IMR-90 (cell line): ENCODE results near the gene NGFR. TPM values are rescaled to one million over a fixed set of nuclear protein-coding genes. Genes with fewer than 3 reads are reported as not detected.

Source experiments
- ATAC-seq: fragments of 200-7000 bp; cut with Tn5 transposase; 2 replicates; pipeline ENCODE4 v1.9.1; 2020; ENCODE audit warnings: low read depth, mild to moderate bottlenecking, moderate library complexity
- BruUV-seq: library from RNA; stranded (reverse); fragments of 400-500 nt; replicated peaks from 2 replicates; lab custom pipeline; 2021; lab: Mats Ljungman, UMichigan
- CTCF ChIA-PET: fragments of 300-600 bp; formaldehyde crosslinking; extraction: SDS; loops from one replicate; lab custom pipeline; 2021; ENCODE audit warnings: antibody characterized with exemption; lab: Yijun Ruan, JAX
- POLR2A ChIA-PET: fragments of 300-600 bp; sonication (Branson Sonifier 250); formaldehyde crosslinking; loops from one replicate; lab custom pipeline; 2022; ENCODE audit warnings: antibody characterized with exemption; ENCODE audit not compliant: unreplicated experiment; lab: Charles Lee
- DNase-seq: peaks from one replicate; pipeline ENCODE4 v3.0.0; 2013
- H2AFZ ChIP-seq: replicated peaks from 2 replicates; pipeline ENCODE3; 2013; ENCODE audit warnings: low read length, mild to moderate bottlenecking; ENCODE audit not compliant: poor library complexity
- H2AK5ac ChIP-seq: 2 replicates; pipeline ENCODE4 v1.6.1; 2013; ENCODE audit warnings: low read depth, low read length, inconsistent platforms
- H2AK9ac ChIP-seq: replicated peaks from 2 replicates; pipeline ENCODE3; 2013; ENCODE audit warnings: mild to moderate bottlenecking, low read depth, low read length, moderate library complexity; ENCODE audit not compliant: poor library complexity
- H2BK120ac ChIP-seq: 2 replicates; pipeline ENCODE4 v1.6.1; 2013; ENCODE audit warnings: low read depth, low read length, inconsistent platforms
- H2BK15ac ChIP-seq: 3 replicates; pipeline ENCODE4 v1.6.1; 2013; ENCODE audit warnings: low read depth, low read length, inconsistent platforms
- H2BK20ac ChIP-seq: 2 replicates; pipeline ENCODE4 v1.6.1; 2013; ENCODE audit warnings: low read depth, mild to moderate bottlenecking, inconsistent platforms, low read length, moderate library complexity
- H2BK5ac ChIP-seq: 2 replicates; pipeline ENCODE4 v1.6.1; 2013; ENCODE audit warnings: mild to moderate bottlenecking, low read depth, low read length, inconsistent platforms; ENCODE audit not compliant: poor library complexity, severe bottlenecking
- H3K14ac ChIP-seq: replicated peaks from 2 replicates; pipeline ENCODE4 v1.6.1; 2013; ENCODE audit warnings: low read depth, low read length, inconsistent platforms
- H3K18ac ChIP-seq: 2 replicates; pipeline ENCODE4 v1.6.1; 2013; ENCODE audit warnings: low read depth, low read length, control low read depth
- H3K23ac ChIP-seq: 2 replicates; pipeline ENCODE4 v1.6.1; 2013; ENCODE audit warnings: low read depth, low read length, inconsistent platforms
- H3K27ac ChIP-seq: 2 replicates; pipeline ENCODE4 v1.5.1; 2013; ENCODE audit warnings: mild to moderate bottlenecking, control low read depth, low read length; ENCODE audit not compliant: insufficient read depth
- H3K27me3 ChIP-seq: 2 replicates; pipeline ENCODE4 v1.6.1; 2013; ENCODE audit warnings: low read length; ENCODE audit not compliant: control insufficient read depth, insufficient read depth
- H3K36me3 ChIP-seq: 2 replicates; pipeline ENCODE4 v1.6.1; 2013; ENCODE audit warnings: low read length, mixed read lengths; ENCODE audit not compliant: control insufficient read depth, insufficient read depth
- H3K4ac ChIP-seq: 2 replicates; pipeline ENCODE4 v1.6.1; 2013; ENCODE audit warnings: low read depth, low read length, inconsistent platforms
- H3K4me1 ChIP-seq: 2 replicates; pipeline ENCODE4 v1.6.1; 2013; ENCODE audit warnings: low read length, mixed read lengths; ENCODE audit not compliant: control insufficient read depth, insufficient read depth
- H3K4me2 ChIP-seq: 2 replicates; pipeline ENCODE4 v1.6.1; 2013; ENCODE audit warnings: low read depth, mild to moderate bottlenecking, control low read depth, low read length, moderate library complexity
- H3K4me3 ChIP-seq: 2 replicates; pipeline ENCODE4 v1.5.1; 2013; ENCODE audit warnings: low read depth, mild to moderate bottlenecking, control low read depth, low read length, moderate library complexity; ENCODE audit not compliant: insufficient read depth
- H3K56ac ChIP-seq: 2 replicates; pipeline ENCODE4 v1.6.1; 2013; ENCODE audit warnings: low read length, inconsistent platforms; ENCODE audit not compliant: insufficient read depth; ENCODE audit errors: extremely low read depth
- H3K79me1 ChIP-seq, 2 experiments: 2 replicates each; pipeline ENCODE4 v1.6.1; 2013; ENCODE audit warnings: low read length in 2 of 2, inconsistent platforms in 1 of 2, low read depth in 1 of 2
- H3K9ac ChIP-seq: 2 replicates; pipeline ENCODE4 v1.6.1; 2013; ENCODE audit warnings: low read depth, low read length, control low read depth
- H3K9me1 ChIP-seq: 2 replicates; pipeline ENCODE4 v1.6.1; 2013; ENCODE audit warnings: low read length, inconsistent platforms; ENCODE audit not compliant: insufficient read depth
- H3K9me3 ChIP-seq: 2 replicates; pipeline ENCODE4 v1.6.1; 2013; ENCODE audit warnings: low read length; ENCODE audit not compliant: control insufficient read depth, insufficient read depth
- H4K20me1 ChIP-seq: 2 replicates; pipeline ENCODE4 v1.6.1; 2013; ENCODE audit warnings: low read length, inconsistent platforms; ENCODE audit not compliant: insufficient read depth
- H4K5ac ChIP-seq: 2 replicates; pipeline ENCODE4 v1.6.1; 2013; ENCODE audit warnings: mild to moderate bottlenecking, low read depth, low read length, control low read depth
- H4K8ac ChIP-seq, 2 experiments: 2 replicates each; pipeline ENCODE4 v1.6.1; 2013; ENCODE audit warnings: low read depth in 2 of 2, low read length in 2 of 2, control low read depth in 1 of 2, inconsistent platforms in 1 of 2
- H4K91ac ChIP-seq: 2 replicates; pipeline ENCODE4 v1.6.1; 2013; ENCODE audit warnings: low read depth, low read length, inconsistent platforms; ENCODE audit not compliant: insufficient read depth
- CEBPB ChIP-seq: IDR thresholded peaks from 2 replicates; pipeline ENCODE4 v1.6.1; 2012; ENCODE audit warnings: low read depth, low read length, improper control_type of control experiment
- CHD1 ChIP-seq: IDR thresholded peaks from 2 replicates; pipeline ENCODE4 v1.6.1; 2012; ENCODE audit warnings: low read depth, low read length, improper control_type of control experiment
- MXI1 ChIP-seq: IDR thresholded peaks from 2 replicates; pipeline ENCODE4 v1.6.1; 2012; ENCODE audit warnings: low read depth, mild to moderate bottlenecking, low read length, moderate library complexity, borderline replicate concordance
- RAD21 ChIP-seq: IDR thresholded peaks from 2 replicates; pipeline ENCODE4 v1.6.1; 2012; ENCODE audit warnings: low read length, improper control_type of control experiment
- WGBS, 2 experiments: methylation state at CpG; one replicate each; pipeline versions ENCODE4 v1.1.5 to v1.1.7; 2013; ENCODE audit warnings: missing lambda C conversion rate in 2 of 2; ENCODE audit not compliant: insufficient read length in 1 of 2; ENCODE audit errors: extremely low coverage in 2 of 2; 5-methylcytosine and 5-hydroxymethylcytosine counted together
- dilution Hi-C: fragments of 300-500 bp; cut with HindIII; formaldehyde crosslinking; loops from one replicate; pipeline ENCODE4 v1.14.3; 2018; ENCODE audit warnings: low sequenced_read_pairs; ENCODE audit not compliant: unreplicated experiment
- in situ Hi-C: fragments of 300-500 bp; cut with MboI; formaldehyde crosslinking; loops from 3 replicates; pipeline ENCODE4 v1.14.3; 2019; ENCODE audit warnings: low sequenced_read_pairs, inconsistent platforms, mixed read lengths
- intact Hi-C: fragments of 100-400 bp; cut with micrococcal nuclease; formaldehyde crosslinking; loops from 2 replicates; pipeline ENCODE4 v1.10.0; 2022
- polyA plus RNA-seq, 3 experiments: library from polyadenylated mRNA; depleted of rRNA; stranded (reverse); fragments of >200 nt; gene quantifications; 2 replicates each; pipeline ENCODE4 v1.2.3, GENCODE V29; 2012; ENCODE audit warnings: low replicate concordance in 1 of 3
- total RNA-seq: library from RNA; depleted of rRNA; stranded (reverse); fragments of >200 nt; gene quantifications from 2 replicates; pipeline ENCODE4 v1.2.3, GENCODE V29; 2012
- TF ChIP-seq, protein P1 (sequence below): fragments of 150-350 bp; IDR thresholded peaks from 2 replicates; pipeline ENCODE4 v1.6.1; 2017; ENCODE audit warnings: mild to moderate bottlenecking, antibody characterized with exemption, low read length, low read depth
- TF ChIP-seq, protein P2 (sequence below): fragments of 150-350 bp; IDR thresholded peaks from 2 replicates; pipeline ENCODE4 v1.6.1; 2016; ENCODE audit warnings: low read depth, mild to moderate bottlenecking, low read length, moderate library complexity, borderline replicate concordance

The NGFR gene
- total and polyA plus RNA-seq, 2 of the 4 experiments (the other 2 are of a cell fraction): 0.15 to 0.18 TPM

DNA sequence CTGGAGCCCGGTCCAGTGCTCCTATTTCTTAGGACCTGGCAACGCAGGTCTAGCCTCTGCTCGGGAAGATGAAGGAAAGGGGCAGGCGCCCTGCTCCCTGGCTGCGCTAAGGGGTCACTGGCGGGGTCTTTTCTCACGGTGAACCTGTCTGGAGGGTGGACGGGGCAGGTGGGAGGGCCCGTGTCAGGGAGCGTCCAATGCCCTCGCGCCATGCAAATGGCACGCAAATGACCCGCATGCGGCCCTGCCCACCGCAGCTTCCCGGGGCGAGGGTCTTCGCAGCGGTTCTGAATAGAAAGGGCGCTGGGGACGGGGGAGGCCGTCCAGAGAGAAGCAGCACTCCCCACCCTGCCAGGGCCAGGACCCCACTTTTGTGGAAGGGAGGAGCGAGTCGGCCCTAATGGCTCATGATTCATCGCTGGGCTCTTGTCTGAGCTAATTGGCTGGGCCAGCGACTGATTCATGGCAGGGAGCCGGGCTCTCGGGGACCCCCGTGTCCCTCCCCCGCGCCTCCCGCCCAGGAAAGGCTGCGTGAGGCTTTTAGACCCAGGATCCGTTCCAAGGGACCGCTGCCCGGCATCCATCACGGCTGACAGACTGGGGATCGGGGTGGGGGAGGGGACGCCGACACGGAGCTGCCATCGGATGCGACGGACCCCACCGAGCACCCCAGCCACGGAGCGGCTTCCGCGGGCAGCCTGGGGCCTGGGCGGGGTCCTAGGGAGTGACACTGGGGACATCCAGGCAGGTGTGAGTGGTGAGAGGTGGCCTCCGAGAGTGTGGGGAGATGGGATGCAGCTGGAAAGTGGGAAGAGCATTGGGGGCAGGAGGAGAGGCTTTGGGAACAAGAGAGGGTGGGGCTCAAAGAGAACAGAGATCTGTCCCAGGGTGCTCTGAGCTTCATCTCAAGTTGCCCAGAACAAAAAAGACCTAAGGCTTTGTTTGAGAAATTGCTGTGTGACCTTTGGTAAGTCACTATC is 25.0 kb upstream of the NGFR start:
- no peak overlapping the region for H2AK9ac ChIP-seq

More for the DNA sequence above, 25.0 kb upstream of the NGFR start:
- Histone ChIP-seq H3K79me1 (no peaks in the 10 kb centered on the region), H3K23ac (no peak overlapping the region), H3K18ac (no peak overlapping the region), H3K9me3 (peaks cover 6% of the 10 kb centered on the region), H2BK20ac (no peak overlapping the region), H3K9me1 (no peaks in the 10 kb centered on the region), H2BK5ac (no peak overlapping the region), H3K4me2 (peak overlapping the region; percentile 46; the same call in 1 of the 2 replicates), H3K36me3 (no peaks in the 10 kb centered on the region), H2AK5ac (no peak overlapping the region), H3K27me3 (peaks cover 94% of the 10 kb centered on the region), H4K91ac (no peak overlapping the region), H3K14ac (no peak overlapping the region), H3K27ac (no peak overlapping the region), H3K56ac (no peak overlapping the region), H2BK120ac (no peak overlapping the region), H2BK15ac (no peak overlapping the region), H3K4ac (no peak overlapping the region), H4K8ac (no peak overlapping the region), H3K9ac (no peak overlapping the region), H3K4me1 (peaks cover 2% of the 10 kb centered on the region; the same call in 1 of the 2 replicates), H4K5ac (no peak overlapping the region), H3K4me3 (no peak overlapping the region), H2AFZ (peak overlapping the region; percentile 78), H4K20me1 (no peaks in the 10 kb centered on the region)
- in situ Hi-C loops (no loop called here), intact Hi-C loops (no loop called here), dilution Hi-C loops (no loop called here)
- TF ChIP-seq, protein P1, sequence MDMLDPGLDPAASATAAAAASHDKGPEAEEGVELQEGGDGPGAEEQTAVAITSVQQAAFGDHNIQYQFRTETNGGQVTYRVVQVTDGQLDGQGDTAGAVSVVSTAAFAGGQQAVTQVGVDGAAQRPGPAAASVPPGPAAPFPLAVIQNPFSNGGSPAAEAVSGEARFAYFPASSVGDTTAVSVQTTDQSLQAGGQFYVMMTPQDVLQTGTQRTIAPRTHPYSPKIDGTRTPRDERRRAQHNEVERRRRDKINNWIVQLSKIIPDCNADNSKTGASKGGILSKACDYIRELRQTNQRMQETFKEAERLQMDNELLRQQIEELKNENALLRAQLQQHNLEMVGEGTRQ: no peak
- TF ChIP-seq CEBPB (no peak), CHD1 (no peak), RAD21 (no peak), MXI1 (no peak)
- TF ChIP-seq, protein P2, sequence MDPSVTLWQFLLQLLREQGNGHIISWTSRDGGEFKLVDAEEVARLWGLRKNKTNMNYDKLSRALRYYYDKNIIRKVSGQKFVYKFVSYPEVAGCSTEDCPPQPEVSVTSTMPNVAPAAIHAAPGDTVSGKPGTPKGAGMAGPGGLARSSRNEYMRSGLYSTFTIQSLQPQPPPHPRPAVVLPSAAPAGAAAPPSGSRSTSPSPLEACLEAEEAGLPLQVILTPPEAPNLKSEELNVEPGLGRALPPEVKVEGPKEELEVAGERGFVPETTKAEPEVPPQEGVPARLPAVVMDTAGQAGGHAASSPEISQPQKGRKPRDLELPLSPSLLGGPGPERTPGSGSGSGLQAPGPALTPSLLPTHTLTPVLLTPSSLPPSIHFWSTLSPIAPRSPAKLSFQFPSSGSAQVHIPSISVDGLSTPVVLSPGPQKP: no peak
- 2% methylated on average over 17 of the region's 52 CpGs; no CpG with 5 or more reads in 1 of the 2 experiments for WGBS, 2 experiments
- BruUV-seq: no TSS peak
- no peak for DNase-seq
- CTCF ChIA-PET: no interaction called here
- POLR2A ChIA-PET: interaction anchor here (0.5 kb wide), 1 partner anchor 207 kb away, joined by 3 read pairs; no protein-coding TSS in a partner anchor
- peak; percentile 40; the same call in 1 of the 2 replicates for ATAC-seq
